HUES48 (cell line): Measurements from ENCODE around the gene STARD6.
"Not testable (repeated sequence)": the region's sequence is repeated elsewhere in the genome, so short reads cannot be mapped to it uniquely, and the experiment has no call there.

Source experiments
- H3K27ac ChIP-seq: one replicate; pipeline ENCODE4 v1.7.0; 2013; ENCODE audit warnings: low read depth, low read length, inconsistent platforms
- H3K27me3 ChIP-seq: 2 replicates; pipeline ENCODE4 v1.6.1; 2013; ENCODE audit warnings: mild to moderate bottlenecking, low read length; ENCODE audit not compliant: control insufficient read depth, insufficient read depth
- H3K36me3 ChIP-seq: 2 replicates; pipeline ENCODE4 v1.6.1; 2013; ENCODE audit warnings: low read length; ENCODE audit not compliant: control insufficient read depth, insufficient read depth
- H3K4me1 ChIP-seq: 2 replicates; pipeline ENCODE4 v1.6.1; 2013; ENCODE audit warnings: mild to moderate bottlenecking, low read length; ENCODE audit not compliant: control insufficient read depth, insufficient read depth
- H3K4me3 ChIP-seq: 2 replicates; pipeline ENCODE4 v1.5.1; 2013; ENCODE audit warnings: mild to moderate bottlenecking, low read depth, low read length
- H3K9ac ChIP-seq: 2 replicates; pipeline ENCODE4 v1.6.1; 2013; ENCODE audit warnings: mild to moderate bottlenecking, low read depth, low read length, moderate library complexity
- H3K9me3 ChIP-seq: 2 replicates; pipeline ENCODE4 v1.6.1; 2013; ENCODE audit warnings: low read length; ENCODE audit not compliant: control insufficient read depth, insufficient read depth

Gene STARD6

GRCh38 chr18:54357660-54358494 lies at the start of gene STARD6, which contains the start of gene C18orf54:
Gene STARD6, minus strand, starts transcription at chr18:54357858. Its CDS starts 3,285 bp downstream, at chr18:54354573.
Gene C18orf54, plus strand, starts transcription at chr18:54357906. Its CDS starts 2,667 bp downstream, at chr18:54360573.
- peaks cover 19% of the 10 kb centered on the region for H3K4me1 ChIP-seq
- no peaks in the 10 kb centered on the region for H3K27me3 ChIP-seq
- H3K9ac ChIP-seq: peak within 1 kb of the TSS; percentile 59
- no peaks in the 10 kb centered on the region for H3K9me3 ChIP-seq
- H3K27ac ChIP-seq: peak within 1 kb of the TSS; percentile 80
- H3K36me3 ChIP-seq: peaks cover 25% of the 10 kb centered on the region
- peak within 1 kb of the TSS; percentile 91 for H3K4me3 ChIP-seq

GRCh38 chr18:54405290-54405689 lies 47.6 kb upstream of the STARD6 start:
- Histone ChIP-seq H3K36me3 (no peaks in the 10 kb centered on the region), H3K9ac (no peak overlapping the region), H3K4me3 (no peak overlapping the region), H3K4me1 (no peaks in the 10 kb centered on the region), H3K9me3 (no peaks in the 10 kb centered on the region), H3K27me3 (no peaks in the 10 kb centered on the region), H3K27ac (no peak overlapping the region)

- no peaks in the 10 kb centered on the region for H3K4me1 ChIP-seq
- H3K9me3 ChIP-seq: no peaks in the 10 kb centered on the region
- no peak overlapping the region for H3K27ac ChIP-seq
- H3K36me3 ChIP-seq: no peaks in the 10 kb centered on the region
- H3K27me3 ChIP-seq: no peaks in the 10 kb centered on the region
- no peak overlapping the region for H3K9ac ChIP-seq
- no peak overlapping the region for H3K4me3 ChIP-seq
Observed at GRCh38 chr18:54396760-54397159, 39.1 kb upstream of the STARD6 start.

GRCh38 chr18:54393648-54394294 lies 36.1 kb upstream of the STARD6 start:
- no peaks in the 10 kb centered on the region for H3K36me3 ChIP-seq
- H3K27ac ChIP-seq: no peak overlapping the region
- H3K9ac ChIP-seq: no peak overlapping the region
- H3K27me3 ChIP-seq: no peaks in the 10 kb centered on the region
- no peaks in the 10 kb centered on the region for H3K9me3 ChIP-seq
- peaks cover 8% of the 10 kb centered on the region for H3K4me1 ChIP-seq
- no peak overlapping the region for H3K4me3 ChIP-seq

GRCh38 chr18:54392543-54393023 lies 34.9 kb upstream of the STARD6 start:
- Histone ChIP-seq H3K9me3 (no peaks in the 10 kb centered on the region), H3K9ac (no peak overlapping the region), H3K36me3 (no peaks in the 10 kb centered on the region), H3K4me1 (peaks cover 16% of the 10 kb centered on the region), H3K4me3 (no peak overlapping the region), H3K27me3 (no peaks in the 10 kb centered on the region), H3K27ac (no peak overlapping the region)

GRCh38 chr18:54390838-54391237 lies 33.2 kb upstream of the STARD6 start:
- no peaks in the 10 kb centered on the region for H3K36me3 ChIP-seq
- H3K9ac ChIP-seq: no peak overlapping the region
- H3K9me3 ChIP-seq: 0 out of 2 replicates have a peak, but pooled peaks cover 2% of the 10 kb centered on the region

GRCh38 chr18:54389143-54389505 lies 31.5 kb upstream of the STARD6 start:
- Histone ChIP-seq H3K27ac (peak overlapping the region; percentile 90), H3K4me1 (peaks cover 23% of the 10 kb centered on the region), H3K9ac (no peak overlapping the region), H3K9me3 (peaks cover 6% of the 10 kb centered on the region), H3K27me3 (no peaks in the 10 kb centered on the region), H3K36me3 (no peaks in the 10 kb centered on the region), H3K4me3 (peak overlapping the region; percentile 5; the same call in 1 of the 2 replicates)

More at GRCh38 chr18:54390838-54391237, 33.2 kb upstream of the STARD6 start:
- Histone ChIP-seq H3K27me3 (no peaks in the 10 kb centered on the region), H3K27ac (no peak overlapping the region), H3K4me3 (no peak overlapping the region), H3K4me1 (peaks cover 20% of the 10 kb centered on the region)

- Histone ChIP-seq H3K27me3 (no peaks in the 10 kb centered on the region), H3K36me3 (no peaks in the 10 kb centered on the region), H3K4me3 (peak overlapping the region; percentile 29; the same call in 1 of the 2 replicates), H3K9ac (peak overlapping the region; percentile 13; the same call in 1 of the 2 replicates), H3K9me3 (peaks cover 6% of the 10 kb centered on the region), H3K27ac (peak overlapping the region; percentile 90), H3K4me1 (peaks cover 25% of the 10 kb centered on the region)
Observed at GRCh38 chr18:54388203-54389142, 30.8 kb upstream of the STARD6 start.

- no peaks in the 10 kb centered on the region for H3K27me3 ChIP-seq
- no peak overlapping the region for H3K4me3 ChIP-seq
- peaks cover 33% of the 10 kb centered on the region for H3K4me1 ChIP-seq
- no peak overlapping the region for H3K27ac ChIP-seq
- H3K9me3 ChIP-seq: peaks cover 6% of the 10 kb centered on the region
- no peaks in the 10 kb centered on the region for H3K36me3 ChIP-seq
- H3K9ac ChIP-seq: no peak overlapping the region
Observed at GRCh38 chr18:54387631-54388030, 30.0 kb upstream of the STARD6 start.

GRCh38 chr18:54386800-54387495 lies 29.3 kb upstream of the STARD6 start:
- H3K9me3 ChIP-seq, H3K27me3 ChIP-seq, H3K9ac ChIP-seq, H3K4me3 ChIP-seq, H3K27ac ChIP-seq, H3K36me3 ChIP-seq: not testable (repeated sequence)
- peaks cover 40% of the 10 kb centered on the region for H3K4me1 ChIP-seq
